Neural cell (in vitro differentiated cells): Measurements from ENCODE around the gene YBX1. TPM values are rescaled to one million over a fixed set of nuclear protein-coding genes. Genes with fewer than 3 reads are reported as not detected.

Experiments used
- H2AFZ ChIP-seq: fragments of 200-600, 300-800 bp; sonication (generic), shearing (Covaris generic); 2 replicates; pipeline ENCODE4 v1.6.0; 2014; ENCODE audit warnings: low read depth, mild to moderate bottlenecking, antibody characterized with exemption, low read length, moderate library complexity
- H3F3A ChIP-seq: fragments of 200-600 bp; shearing (Covaris generic); 2 replicates; pipeline ENCODE4 v1.6.1; 2016; ENCODE audit warnings: mild to moderate bottlenecking, moderate library complexity, mixed read lengths, antibody characterized with exemption, low read length; ENCODE audit not compliant: insufficient read depth, poor library complexity, severe bottlenecking
- H3K27ac ChIP-seq: fragments of 200-600, 300-800 bp; sonication (generic), shearing (Covaris generic); 2 replicates; pipeline ENCODE4 v1.5.1; 2014; ENCODE audit warnings: mild to moderate bottlenecking, low read length, moderate library complexity
- H3K27me3 ChIP-seq: fragments of 300-800, 200-600 bp; sonication (generic), shearing (Covaris generic); 2 replicates; pipeline ENCODE4 v1.6.0; 2014; ENCODE audit warnings: mild to moderate bottlenecking, low read depth, low read length, moderate library complexity; ENCODE audit not compliant: insufficient read depth
- H3K36me3 ChIP-seq: fragments of 300-800, 200-600 bp; sonication (generic), shearing (Covaris generic); 2 replicates; pipeline ENCODE4 v1.5.1; 2014; ENCODE audit warnings: mild to moderate bottlenecking, antibody characterized with exemption, low read length, moderate library complexity; ENCODE audit not compliant: insufficient read depth
- H3K4me2 ChIP-seq: fragments of 300-800, 200-600 bp; sonication (generic), shearing (Covaris generic); 2 replicates; pipeline ENCODE4 v1.6.0; 2014; ENCODE audit warnings: mild to moderate bottlenecking, low read length
- H3K4me3 ChIP-seq: fragments of 300-800, 200-600 bp; sonication (generic), shearing (Covaris generic); 2 replicates; pipeline ENCODE4 v1.5.1; 2014; ENCODE audit warnings: mild to moderate bottlenecking, low read length, moderate library complexity
- H3K79me2 ChIP-seq: fragments of 200-600 bp; shearing (Covaris generic); replicated peaks from 2 replicates; pipeline ENCODE4 v1.6.0; 2014; ENCODE audit warnings: mild to moderate bottlenecking, low read length, moderate library complexity; ENCODE audit not compliant: insufficient read depth
- H3K9ac ChIP-seq: fragments of 300-800, 200-600 bp; sonication (generic), shearing (Covaris generic); 2 replicates; pipeline ENCODE4 v1.6.1; 2016; ENCODE audit warnings: mild to moderate bottlenecking, low read length, mixed read lengths
- H3K9me2 ChIP-seq: fragments of 200-600 bp; shearing (Covaris generic); 2 replicates; pipeline ENCODE4 v1.6.1; 2016; ENCODE audit warnings: mild to moderate bottlenecking, low read length, mixed read lengths; ENCODE audit not compliant: insufficient read depth
- H3K9me3 ChIP-seq: fragments of 200-600, 300-800 bp; sonication (generic), shearing (Covaris generic); 2 replicates; pipeline ENCODE4 v1.6.1; 2016; ENCODE audit warnings: mild to moderate bottlenecking, mixed run types, low read length, moderate library complexity, mixed read lengths
- H4K20me1 ChIP-seq: fragments of 200-600 bp; shearing (Covaris generic); 2 replicates; pipeline ENCODE4 v1.6.1; 2016; ENCODE audit warnings: mild to moderate bottlenecking, mixed run types; ENCODE audit not compliant: insufficient read depth
- EP300 ChIP-seq: fragments of 450-650 bp; conservative IDR thresholded peaks from 2 replicates; pipeline ENCODE4 v1.6.1; 2014; ENCODE audit warnings: antibody characterized with exemption, mild to moderate bottlenecking, moderate library complexity; ENCODE audit not compliant: poor library complexity, severe bottlenecking
- EZH2 ChIP-seq: fragments of 200-600, 300-800 bp; shearing (Covaris generic), sonication (generic); IDR thresholded peaks from 2 replicates; pipeline ENCODE4 v1.6.1; 2014; ENCODE audit warnings: antibody characterized with exemption, low read length, borderline replicate concordance, mild to moderate bottlenecking; ENCODE audit not compliant: insufficient read depth, poor library complexity, severe bottlenecking
- MXI1 ChIP-seq: fragments of 450-650 bp; conservative IDR thresholded peaks from 2 replicates; pipeline ENCODE4 v1.6.1; 2014; ENCODE audit warnings: antibody characterized with exemption, mild to moderate bottlenecking; ENCODE audit not compliant: poor library complexity, severe bottlenecking
- POLR2AphosphoS5 ChIP-seq: IDR thresholded peaks from 2 replicates; pipeline ENCODE4 v1.6.1; 2012
- RAD21 ChIP-seq: fragments of 450-650 bp; conservative IDR thresholded peaks from 2 replicates; pipeline ENCODE4 v1.6.1; 2014; ENCODE audit warnings: antibody characterized with exemption, mild to moderate bottlenecking, moderate library complexity
- SMC3 ChIP-seq: fragments of 450-650 bp; conservative IDR thresholded peaks from 2 replicates; pipeline ENCODE4 v1.6.1; 2014; ENCODE audit warnings: antibody characterized with exemption, mild to moderate bottlenecking, moderate library complexity; ENCODE audit not compliant: poor library complexity
- TAF1 ChIP-seq: IDR thresholded peaks from 2 replicates; pipeline ENCODE4 v1.6.1; 2012; ENCODE audit warnings: low read depth
- polyA plus RNA-seq: library from polyadenylated mRNA; depleted of rRNA; stranded (reverse); fragments of >200 nt; gene quantifications from 2 replicates; pipeline ENCODE4 v1.2.3, GENCODE V29; 2014
- TF ChIP-seq, protein P1 (sequence below): fragments of 450-650 bp; IDR thresholded peaks from 2 replicates; pipeline ENCODE4 v1.5.1; 2014; ENCODE audit warnings: antibody characterized with exemption, mild to moderate bottlenecking, moderate library complexity; ENCODE audit not compliant: poor library complexity, severe bottlenecking
- TF ChIP-seq, protein P2 (sequence below): IDR thresholded peaks from 2 replicates; pipeline ENCODE4 v1.6.1; 2012; ENCODE audit warnings: borderline replicate concordance

YBX1 gene
- polyA plus RNA-seq, 1 donor from 2014 or later, result 706 TPM

DNA sequence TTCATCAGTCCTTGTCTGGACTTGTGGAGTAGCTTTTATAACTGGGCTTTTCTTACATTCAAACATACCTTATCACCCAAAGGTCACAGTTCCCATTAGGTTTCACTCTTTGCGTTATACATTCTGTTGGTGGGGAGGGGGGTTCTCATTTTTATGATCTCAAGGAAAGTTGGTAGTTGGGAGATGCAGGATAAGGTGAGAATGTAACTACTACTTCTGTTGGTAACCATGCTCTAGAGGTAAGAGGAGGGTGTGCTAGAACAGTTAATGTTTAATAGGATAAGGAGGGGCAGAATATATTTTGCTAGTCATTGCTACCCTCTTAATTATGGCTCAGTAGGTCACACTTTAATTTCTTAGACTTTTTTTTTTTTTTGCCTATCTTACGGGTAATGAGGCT, 10.7 kb downstream of the YBX1 start:
- Histone ChIP-seq H3K36me3 (peaks cover 10% of the 10 kb centered on the region), H3K4me3 (no peak overlapping the region), H3K79me2 (peaks cover 72% of the 10 kb centered on the region), H3K27me3 (no peaks in the 10 kb centered on the region), H3K9ac (no peak overlapping the region), H3K27ac (no peak overlapping the region), H3F3A (no peaks in the 10 kb centered on the region), H2AFZ (no peak overlapping the region), H4K20me1 (peaks cover 28% of the 10 kb centered on the region), H3K9me3 (no peaks in the 10 kb centered on the region), H3K4me2 (no peak overlapping the region), H3K9me2 (no peaks in the 10 kb centered on the region)
- no peak for TF ChIP-seq EZH2
- TF ChIP-seq, protein P1, sequence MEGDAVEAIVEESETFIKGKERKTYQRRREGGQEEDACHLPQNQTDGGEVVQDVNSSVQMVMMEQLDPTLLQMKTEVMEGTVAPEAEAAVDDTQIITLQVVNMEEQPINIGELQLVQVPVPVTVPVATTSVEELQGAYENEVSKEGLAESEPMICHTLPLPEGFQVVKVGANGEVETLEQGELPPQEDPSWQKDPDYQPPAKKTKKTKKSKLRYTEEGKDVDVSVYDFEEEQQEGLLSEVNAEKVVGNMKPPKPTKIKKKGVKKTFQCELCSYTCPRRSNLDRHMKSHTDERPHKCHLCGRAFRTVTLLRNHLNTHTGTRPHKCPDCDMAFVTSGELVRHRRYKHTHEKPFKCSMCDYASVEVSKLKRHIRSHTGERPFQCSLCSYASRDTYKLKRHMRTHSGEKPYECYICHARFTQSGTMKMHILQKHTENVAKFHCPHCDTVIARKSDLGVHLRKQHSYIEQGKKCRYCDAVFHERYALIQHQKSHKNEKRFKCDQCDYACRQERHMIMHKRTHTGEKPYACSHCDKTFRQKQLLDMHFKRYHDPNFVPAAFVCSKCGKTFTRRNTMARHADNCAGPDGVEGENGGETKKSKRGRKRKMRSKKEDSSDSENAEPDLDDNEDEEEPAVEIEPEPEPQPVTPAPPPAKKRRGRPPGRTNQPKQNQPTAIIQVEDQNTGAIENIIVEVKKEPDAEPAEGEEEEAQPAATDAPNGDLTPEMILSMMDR, result no peak
- TF ChIP-seq SMC3, result no peak
- no peak for TF ChIP-seq TAF1
- no peak for TF ChIP-seq EP300
- TF ChIP-seq MXI1, result no peak
- TF ChIP-seq RAD21, result no peak
- TF ChIP-seq, protein P2, sequence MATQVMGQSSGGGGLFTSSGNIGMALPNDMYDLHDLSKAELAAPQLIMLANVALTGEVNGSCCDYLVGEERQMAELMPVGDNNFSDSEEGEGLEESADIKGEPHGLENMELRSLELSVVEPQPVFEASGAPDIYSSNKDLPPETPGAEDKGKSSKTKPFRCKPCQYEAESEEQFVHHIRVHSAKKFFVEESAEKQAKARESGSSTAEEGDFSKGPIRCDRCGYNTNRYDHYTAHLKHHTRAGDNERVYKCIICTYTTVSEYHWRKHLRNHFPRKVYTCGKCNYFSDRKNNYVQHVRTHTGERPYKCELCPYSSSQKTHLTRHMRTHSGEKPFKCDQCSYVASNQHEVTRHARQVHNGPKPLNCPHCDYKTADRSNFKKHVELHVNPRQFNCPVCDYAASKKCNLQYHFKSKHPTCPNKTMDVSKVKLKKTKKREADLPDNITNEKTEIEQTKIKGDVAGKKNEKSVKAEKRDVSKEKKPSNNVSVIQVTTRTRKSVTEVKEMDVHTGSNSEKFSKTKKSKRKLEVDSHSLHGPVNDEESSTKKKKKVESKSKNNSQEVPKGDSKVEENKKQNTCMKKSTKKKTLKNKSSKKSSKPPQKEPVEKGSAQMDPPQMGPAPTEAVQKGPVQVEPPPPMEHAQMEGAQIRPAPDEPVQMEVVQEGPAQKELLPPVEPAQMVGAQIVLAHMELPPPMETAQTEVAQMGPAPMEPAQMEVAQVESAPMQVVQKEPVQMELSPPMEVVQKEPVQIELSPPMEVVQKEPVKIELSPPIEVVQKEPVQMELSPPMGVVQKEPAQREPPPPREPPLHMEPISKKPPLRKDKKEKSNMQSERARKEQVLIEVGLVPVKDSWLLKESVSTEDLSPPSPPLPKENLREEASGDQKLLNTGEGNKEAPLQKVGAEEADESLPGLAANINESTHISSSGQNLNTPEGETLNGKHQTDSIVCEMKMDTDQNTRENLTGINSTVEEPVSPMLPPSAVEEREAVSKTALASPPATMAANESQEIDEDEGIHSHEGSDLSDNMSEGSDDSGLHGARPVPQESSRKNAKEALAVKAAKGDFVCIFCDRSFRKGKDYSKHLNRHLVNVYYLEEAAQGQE, result no peak
- TF ChIP-seq POLR2AphosphoS5, result no peak

DNA sequence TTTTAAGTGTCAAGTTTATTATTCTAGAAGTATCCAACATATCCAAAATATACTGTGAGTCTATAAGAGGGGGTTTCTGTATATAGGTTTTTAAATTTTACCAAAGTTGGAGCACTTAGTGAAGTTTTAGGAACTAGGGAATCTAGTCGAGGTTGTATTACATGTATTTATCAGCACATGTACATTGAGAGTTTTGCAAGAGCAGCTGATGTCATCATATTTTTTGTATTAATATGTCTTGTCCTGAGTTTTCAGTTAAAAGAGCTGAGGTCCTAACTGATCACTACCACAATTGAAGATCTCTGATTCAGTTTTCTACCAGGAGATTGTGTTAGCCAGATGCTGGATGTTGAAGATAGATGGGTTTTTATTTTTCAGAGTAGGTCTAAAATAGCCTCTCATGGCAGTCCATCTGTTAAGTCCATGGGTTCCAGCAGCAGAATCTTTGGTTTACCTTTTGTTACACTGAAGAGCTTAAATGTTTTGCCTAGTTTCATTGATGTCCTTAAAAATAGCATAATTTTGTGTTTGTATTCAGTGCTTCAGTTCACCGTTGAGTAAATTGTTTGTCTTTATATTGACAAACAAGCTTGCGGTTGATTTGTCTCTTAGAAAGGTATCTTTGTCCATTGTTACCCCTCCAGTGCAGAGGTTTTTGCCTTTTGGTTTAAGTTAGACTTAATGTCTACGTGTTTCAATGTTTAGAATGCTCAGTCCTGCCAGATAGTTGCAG, 16.0 kb downstream of the YBX1 start:
- Histone ChIP-seq H3K4me3 (no peak overlapping the region), H4K20me1 (no peaks in the 10 kb centered on the region), H3F3A (no peaks in the 10 kb centered on the region), H3K4me2 (no peak overlapping the region), H3K9ac (no peak overlapping the region), H3K79me2 (peaks cover 19% of the 10 kb centered on the region), H2AFZ (no peak overlapping the region), H3K27ac (no peak overlapping the region), H3K9me2 (no peaks in the 10 kb centered on the region), H3K9me3 (no peaks in the 10 kb centered on the region), H3K27me3 (no peaks in the 10 kb centered on the region), H3K36me3 (peaks cover 20% of the 10 kb centered on the region)
- no peak for TF ChIP-seq MXI1
- TF ChIP-seq, protein P1, result no peak
- no peak for TF ChIP-seq RAD21
- no peak for TF ChIP-seq EP300
- TF ChIP-seq POLR2AphosphoS5, result no peak
- TF ChIP-seq EZH2, result no peak
- TF ChIP-seq SMC3, result no peak
- no peak for TF ChIP-seq TAF1
- TF ChIP-seq, protein P2, result no peak
